ENCODE data around the gene SFSWAP.

GRCh38 chr12:131766382-131767107 lies 55.7 kb downstream of the SFSWAP start:
- TF ChIP-seq POLR2A (IDR thresholded peaks at IDR 0.05) (no peak), CTCF (IDR thresholded peaks at IDR 0.05) (no peak)

Measured in testis (tissue), 2 donors.